Measurements from ENCODE around the gene IFFO2. TPM values are rescaled to one million over a fixed set of nuclear protein-coding genes. Genes with fewer than 3 reads are reported as not detected.
A peak's percentile ranks its signal among the peaks of the same experiment; 100 is the strongest.

IFFO2 gene
- total and polyA plus RNA-seq, 4 donors: 7.6 to 18.9 (median 8.3) TPM

DNA sequence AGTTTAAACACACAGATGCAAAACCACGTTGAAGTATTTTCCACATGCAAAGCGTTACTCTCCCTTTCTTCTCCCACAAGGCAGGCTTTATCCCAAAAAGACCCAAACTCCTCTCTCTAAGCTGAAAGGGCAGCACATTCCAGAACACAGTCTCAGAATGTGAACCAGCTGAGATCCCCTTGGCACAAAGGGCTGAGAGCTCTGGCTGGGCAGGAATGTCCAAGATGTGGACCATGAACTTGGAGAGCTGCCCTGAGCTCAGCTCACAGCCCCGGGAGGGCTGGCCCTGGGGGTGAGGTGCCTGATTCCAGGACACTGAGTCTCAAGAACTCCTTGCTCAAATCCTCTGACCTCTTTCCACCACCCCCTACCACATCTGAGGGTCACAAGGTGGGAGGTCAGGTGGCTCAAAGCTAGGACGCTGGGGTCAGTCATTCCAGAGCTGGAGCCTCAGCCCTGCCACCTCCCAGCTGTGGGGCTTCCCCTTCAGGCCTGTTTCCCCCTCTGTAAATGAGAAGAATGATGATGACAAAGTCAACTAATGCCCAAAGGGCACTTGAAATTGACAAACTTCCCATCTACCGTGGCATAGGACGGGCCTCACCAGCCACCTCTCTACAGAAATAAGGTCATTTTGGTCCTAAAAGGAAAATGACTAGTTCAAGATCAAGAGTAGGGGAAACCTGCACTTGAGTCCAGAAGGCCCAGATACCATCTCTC lies 65.6 kb downstream of the IFFO2 start:
- no peaks in the 10 kb centered on the region for H3K27me3 ChIP-seq (ENCODE audit: control insufficient read depth in 3 of 3, insufficient read depth in 3 of 3, low read length in 2 of 3)
- H3K27ac ChIP-seq (ENCODE audit: low read depth in 1 of 2, low read length in 1 of 2): no peak overlapping the region
- TF ChIP-seq, protein P1, sequence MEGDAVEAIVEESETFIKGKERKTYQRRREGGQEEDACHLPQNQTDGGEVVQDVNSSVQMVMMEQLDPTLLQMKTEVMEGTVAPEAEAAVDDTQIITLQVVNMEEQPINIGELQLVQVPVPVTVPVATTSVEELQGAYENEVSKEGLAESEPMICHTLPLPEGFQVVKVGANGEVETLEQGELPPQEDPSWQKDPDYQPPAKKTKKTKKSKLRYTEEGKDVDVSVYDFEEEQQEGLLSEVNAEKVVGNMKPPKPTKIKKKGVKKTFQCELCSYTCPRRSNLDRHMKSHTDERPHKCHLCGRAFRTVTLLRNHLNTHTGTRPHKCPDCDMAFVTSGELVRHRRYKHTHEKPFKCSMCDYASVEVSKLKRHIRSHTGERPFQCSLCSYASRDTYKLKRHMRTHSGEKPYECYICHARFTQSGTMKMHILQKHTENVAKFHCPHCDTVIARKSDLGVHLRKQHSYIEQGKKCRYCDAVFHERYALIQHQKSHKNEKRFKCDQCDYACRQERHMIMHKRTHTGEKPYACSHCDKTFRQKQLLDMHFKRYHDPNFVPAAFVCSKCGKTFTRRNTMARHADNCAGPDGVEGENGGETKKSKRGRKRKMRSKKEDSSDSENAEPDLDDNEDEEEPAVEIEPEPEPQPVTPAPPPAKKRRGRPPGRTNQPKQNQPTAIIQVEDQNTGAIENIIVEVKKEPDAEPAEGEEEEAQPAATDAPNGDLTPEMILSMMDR (IDR thresholded peaks at IDR 0.05; ENCODE audit: control extremely low read depth, extremely low read depth): no peak
- H3K9ac ChIP-seq (ENCODE audit: insufficient read depth in 1 of 2, low read length in 2 of 2): no peak overlapping the region
- H3K4me3 ChIP-seq: no peak overlapping the region
- peaks cover 0 to 6% (median 0%) of the 10 kb centered on the region in 5 donors for H3K4me1 ChIP-seq (ENCODE audit: control insufficient read depth in 5 of 5, insufficient read depth in 5 of 5, low read length in 5 of 5)
- WGBS, 2 donors: 61 to 67% methylated on average over 6 of the region's 6 CpGs
- ATAC-seq (ENCODE audit: insufficient read depth, low FRiP score) (no peak), DNase-seq (peak in 2 of 3 donors; percentile 22 to 30)
- H3K9me3 ChIP-seq (ENCODE audit: control insufficient read depth in 4 of 4, insufficient read depth in 3 of 4, low read length in 3 of 4): no peaks in the 10 kb centered on the region
- peaks cover 0 to 9% (median 0%) of the 10 kb centered on the region in 4 donors for H3K36me3 ChIP-seq (ENCODE audit: control insufficient read depth in 4 of 4, insufficient read depth in 4 of 4, low read length in 4 of 4)

DNA sequence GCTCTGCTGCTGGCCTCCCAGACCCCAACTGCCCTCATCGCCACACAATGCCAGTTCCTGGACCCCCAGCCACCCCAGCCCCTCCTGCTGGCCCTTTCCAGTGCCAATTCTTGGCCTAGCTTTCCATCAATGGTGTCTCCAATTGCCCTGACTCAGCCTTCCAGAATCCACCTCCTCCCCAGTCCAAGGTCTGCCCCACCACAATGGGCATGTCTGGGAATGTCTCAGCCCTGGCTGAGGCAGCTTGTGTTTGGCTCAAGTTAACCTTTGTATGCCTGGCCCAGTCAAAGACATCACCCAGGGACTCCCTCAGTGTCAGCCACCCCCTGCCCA lies 70.5 kb downstream of the IFFO2 start:
- Histone ChIP-seq H3K36me3 (ENCODE audit: control insufficient read depth in 4 of 4, insufficient read depth in 4 of 4, low read length in 4 of 4) (peaks cover 0 to 16% (median 7%) of the 10 kb centered on the region in 4 donors), H3K27me3 (ENCODE audit: control insufficient read depth in 3 of 3, insufficient read depth in 3 of 3, low read length in 2 of 3) (no peaks in the 10 kb centered on the region), H3K9me3 (ENCODE audit: control insufficient read depth in 4 of 4, insufficient read depth in 3 of 4, low read length in 3 of 4) (no peaks in the 10 kb centered on the region), H3K27ac (ENCODE audit: low read depth in 1 of 2, low read length in 1 of 2) (no peak overlapping the region), H3K4me1 (ENCODE audit: control insufficient read depth in 5 of 5, insufficient read depth in 5 of 5, low read length in 5 of 5) (peaks cover 0 to 4% (median 0%) of the 10 kb centered on the region in 5 donors), H3K4me3 (no peak overlapping the region), H3K9ac (ENCODE audit: insufficient read depth in 1 of 2, low read length in 2 of 2) (no peak overlapping the region)
- ATAC-seq (ENCODE audit: insufficient read depth, low FRiP score) (no peak), DNase-seq (no peak)
- 98 to 100% methylated on average over 1 of the region's 1 CpG for WGBS, 2 donors
- TF ChIP-seq, protein P1 (IDR thresholded peaks at IDR 0.05; ENCODE audit: control extremely low read depth, extremely low read depth): no peak

DNA sequence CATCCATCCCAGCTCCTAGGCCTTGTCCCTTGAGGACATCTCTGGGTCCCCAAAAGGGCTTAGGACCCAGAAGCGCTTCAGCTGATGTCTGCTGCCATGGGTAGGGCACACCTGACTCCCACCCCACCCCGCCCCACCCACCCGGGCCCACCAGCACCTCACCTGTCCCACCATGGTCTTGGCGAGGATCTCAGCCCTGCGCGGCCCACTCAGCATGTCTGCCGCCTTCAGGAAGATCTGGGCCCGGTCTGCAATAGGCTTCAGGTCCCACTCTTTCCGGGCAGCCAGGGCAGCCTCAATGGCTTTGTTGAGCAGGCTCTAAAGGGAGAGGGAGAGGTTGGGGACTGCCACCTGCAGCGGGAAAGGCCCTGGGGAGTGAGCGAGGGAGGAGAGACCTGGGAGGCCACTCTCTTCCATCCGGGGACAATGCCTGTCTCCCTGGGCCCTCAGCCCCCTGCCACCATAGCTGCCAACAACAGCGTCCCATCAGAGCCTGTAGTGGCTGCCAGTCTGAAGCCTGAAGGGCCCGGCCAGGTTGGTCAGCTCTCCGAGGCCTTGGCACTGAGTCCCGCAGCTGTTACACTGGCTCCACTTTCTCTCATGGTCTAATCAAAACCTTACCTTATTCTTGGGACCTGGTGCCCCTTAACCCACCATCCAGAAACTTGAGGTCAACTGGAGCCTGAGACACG lies 71.0 kb downstream of the IFFO2 start:
- DNase-seq: no peak
- peaks cover 0 to 16% (median 8%) of the 10 kb centered on the region in 4 donors for H3K36me3 ChIP-seq (ENCODE audit: control insufficient read depth in 4 of 4, insufficient read depth in 4 of 4, low read length in 4 of 4)
- ATAC-seq (ENCODE audit: insufficient read depth, low FRiP score): no peak

More for the DNA sequence above, 71.0 kb downstream of the IFFO2 start:
- H3K27me3 ChIP-seq (ENCODE audit: control insufficient read depth in 3 of 3, insufficient read depth in 3 of 3, low read length in 2 of 3): no peaks in the 10 kb centered on the region
- 92 to 95% methylated on average over 17 of the region's 17 CpGs for WGBS, 2 donors
- no peak overlapping the region for H3K9ac ChIP-seq (ENCODE audit: insufficient read depth in 1 of 2, low read length in 2 of 2)
- no peaks in the 10 kb centered on the region for H3K9me3 ChIP-seq (ENCODE audit: control insufficient read depth in 4 of 4, insufficient read depth in 3 of 4, low read length in 3 of 4)
- H3K4me3 ChIP-seq: no peak overlapping the region
- no peak overlapping the region for H3K27ac ChIP-seq (ENCODE audit: low read depth in 1 of 2, low read length in 1 of 2)
- H3K4me1 ChIP-seq (ENCODE audit: control insufficient read depth in 5 of 5, insufficient read depth in 5 of 5, low read length in 5 of 5): no peaks in the 10 kb centered on the region
- TF ChIP-seq, protein P1 (IDR thresholded peaks at IDR 0.05; ENCODE audit: control extremely low read depth, extremely low read depth): no peak

All from lung (tissue), 12 donors.